ENCODE results near the gene OGDH.

Gene OGDH

DNA sequence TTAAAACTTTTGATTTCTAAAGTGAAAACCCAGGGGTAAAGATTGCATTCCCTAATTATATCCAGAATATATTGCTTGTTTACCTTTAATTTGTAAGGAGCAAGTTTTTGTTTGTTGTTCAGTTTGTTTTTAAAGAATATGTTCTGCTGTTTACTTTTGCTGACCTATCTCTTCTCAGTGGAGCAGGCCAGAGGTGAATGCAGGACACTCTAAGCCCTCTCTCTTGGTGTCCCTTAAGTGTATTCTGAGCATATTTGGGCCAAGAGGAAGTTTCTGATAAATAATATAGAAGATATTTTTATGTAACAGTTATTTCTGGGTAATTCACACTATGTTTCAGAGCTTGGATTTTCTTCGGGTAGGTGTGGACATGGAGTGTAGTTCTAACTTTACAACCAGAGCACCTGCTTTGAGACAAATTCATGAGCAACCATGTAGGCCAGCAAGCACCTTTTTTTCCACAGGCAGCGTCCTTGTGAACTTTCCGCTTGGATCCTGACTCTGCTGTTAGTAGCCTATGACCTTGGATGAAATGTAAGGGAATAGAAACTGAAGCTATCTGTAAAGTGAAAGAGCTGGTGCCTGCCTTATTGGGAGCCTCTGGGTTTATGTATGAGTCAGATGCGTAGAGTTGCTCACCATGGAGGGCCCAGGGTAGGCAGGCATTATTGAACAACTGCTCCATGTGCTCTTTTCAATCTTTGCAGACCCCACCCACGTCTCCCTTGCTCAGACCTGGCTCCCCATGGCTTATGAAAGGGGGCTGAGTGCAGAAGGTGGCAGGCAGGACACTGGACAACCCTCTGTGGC lies 16.1 kb downstream of the OGDH start:
- H3K36me3 ChIP-seq (ENCODE audit: low read depth): peaks cover 51% of the 10 kb centered on the region
- ATAC-seq (ENCODE audit: low read depth) (0 out of 3 replicates have a peak, but pooled peaks have one; percentile 28), DNase-seq (ENCODE audit: low spot score) (no peak)

DNA sequence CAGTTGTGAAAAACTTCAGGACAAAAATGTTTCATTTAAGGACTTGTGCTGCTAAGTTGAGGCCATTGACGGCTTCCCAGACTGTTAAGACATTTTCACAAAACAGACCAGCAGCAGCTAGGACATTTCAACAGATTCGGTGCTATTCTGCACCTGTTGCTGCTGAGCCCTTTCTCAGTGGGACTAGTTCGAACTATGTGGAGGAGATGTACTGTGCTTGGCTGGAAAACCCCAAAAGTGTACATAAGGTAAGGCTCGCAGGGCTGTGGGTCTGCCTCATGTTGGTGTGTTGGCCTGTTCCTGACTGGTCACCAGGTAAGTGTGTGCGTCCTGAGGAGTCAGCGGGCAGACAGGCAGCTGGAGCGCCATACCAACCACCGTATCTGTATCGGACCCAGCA lies 17.9 kb downstream of the OGDH start:
- Histone ChIP-seq H3K4me3 (ENCODE audit: severe bottlenecking) (no peak overlapping the region), H3K4me1 (ENCODE audit: insufficient read depth, poor library complexity, severe bottlenecking) (peaks cover 15% of the 10 kb centered on the region), H3K9me3 (ENCODE audit: severe bottlenecking) (no peaks in the 10 kb centered on the region), H3K27ac (ENCODE audit: poor library complexity, severe bottlenecking) (no peak overlapping the region), H3K27me3 (ENCODE audit: insufficient read depth, poor library complexity, severe bottlenecking) (no peaks in the 10 kb centered on the region), H3K36me3 (ENCODE audit: low read depth) (peaks cover 61% of the 10 kb centered on the region)
- TF ChIP-seq, protein P1, sequence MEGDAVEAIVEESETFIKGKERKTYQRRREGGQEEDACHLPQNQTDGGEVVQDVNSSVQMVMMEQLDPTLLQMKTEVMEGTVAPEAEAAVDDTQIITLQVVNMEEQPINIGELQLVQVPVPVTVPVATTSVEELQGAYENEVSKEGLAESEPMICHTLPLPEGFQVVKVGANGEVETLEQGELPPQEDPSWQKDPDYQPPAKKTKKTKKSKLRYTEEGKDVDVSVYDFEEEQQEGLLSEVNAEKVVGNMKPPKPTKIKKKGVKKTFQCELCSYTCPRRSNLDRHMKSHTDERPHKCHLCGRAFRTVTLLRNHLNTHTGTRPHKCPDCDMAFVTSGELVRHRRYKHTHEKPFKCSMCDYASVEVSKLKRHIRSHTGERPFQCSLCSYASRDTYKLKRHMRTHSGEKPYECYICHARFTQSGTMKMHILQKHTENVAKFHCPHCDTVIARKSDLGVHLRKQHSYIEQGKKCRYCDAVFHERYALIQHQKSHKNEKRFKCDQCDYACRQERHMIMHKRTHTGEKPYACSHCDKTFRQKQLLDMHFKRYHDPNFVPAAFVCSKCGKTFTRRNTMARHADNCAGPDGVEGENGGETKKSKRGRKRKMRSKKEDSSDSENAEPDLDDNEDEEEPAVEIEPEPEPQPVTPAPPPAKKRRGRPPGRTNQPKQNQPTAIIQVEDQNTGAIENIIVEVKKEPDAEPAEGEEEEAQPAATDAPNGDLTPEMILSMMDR (IDR thresholded peaks at IDR 0.05; ENCODE audit: poor library complexity, severe bottlenecking): no peak
- DNase-seq (ENCODE audit: low spot score) (no peak), ATAC-seq (ENCODE audit: low read depth) (no peak)

More for the DNA sequence above, 16.1 kb downstream of the OGDH start:
- Histone ChIP-seq H3K27ac (ENCODE audit: poor library complexity, severe bottlenecking) (peak overlapping the region; percentile 1), H3K9me3 (ENCODE audit: severe bottlenecking) (no peaks in the 10 kb centered on the region), H3K4me1 (ENCODE audit: insufficient read depth, poor library complexity, severe bottlenecking) (peaks cover 31% of the 10 kb centered on the region), H3K27me3 (ENCODE audit: insufficient read depth, poor library complexity, severe bottlenecking) (no peaks in the 10 kb centered on the region), H3K4me3 (ENCODE audit: severe bottlenecking) (no peak overlapping the region)
- TF ChIP-seq, protein P1 (IDR thresholded peaks at IDR 0.05; ENCODE audit: poor library complexity, severe bottlenecking): no peak

DNA sequence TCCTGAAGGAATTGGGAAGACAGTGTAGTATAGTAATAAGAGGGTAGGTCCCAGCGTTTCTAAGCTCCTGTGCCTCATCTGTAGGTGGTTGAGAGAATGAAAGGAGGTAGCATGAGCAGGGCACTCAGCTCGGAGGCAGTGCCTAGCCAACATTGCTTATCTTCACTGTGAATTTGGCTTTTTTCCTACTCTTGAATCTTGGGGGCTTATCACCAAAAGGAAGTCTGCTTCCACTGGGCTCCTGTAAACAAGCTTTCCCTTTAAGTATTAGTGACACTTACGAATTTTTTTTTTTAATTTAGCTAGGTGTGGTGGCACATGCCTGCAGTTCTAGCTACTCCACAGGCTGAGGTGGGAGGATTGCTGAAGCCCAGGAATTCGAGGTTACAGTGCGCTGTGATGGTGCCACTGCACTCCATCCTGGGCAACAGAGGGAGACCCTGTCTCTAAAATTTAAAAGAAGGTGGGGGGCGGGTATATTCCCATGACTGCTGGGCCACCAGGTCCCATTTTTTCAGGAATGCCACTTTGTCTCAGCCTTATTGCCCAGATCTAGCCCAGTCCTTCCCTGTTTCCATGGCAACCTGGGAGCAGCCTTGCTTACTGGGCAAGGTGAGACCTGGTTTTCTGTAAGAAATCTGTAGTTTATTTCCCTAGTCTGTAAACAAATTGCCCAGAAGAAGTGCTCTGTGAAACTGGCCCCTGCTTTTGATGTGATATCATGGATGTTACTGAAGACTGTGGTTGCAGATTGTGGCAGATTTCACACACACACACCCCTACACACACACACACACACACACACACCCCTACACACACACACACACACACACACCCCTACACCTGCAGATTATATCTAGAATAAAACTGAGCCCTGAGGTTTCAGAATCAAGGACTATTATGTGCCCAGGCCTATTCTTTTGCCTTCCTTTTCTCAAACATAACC lies 19.4 kb downstream of the OGDH start:
- no peak for ATAC-seq (ENCODE audit: low read depth)
- TF ChIP-seq, protein P1 (IDR thresholded peaks at IDR 0.05; ENCODE audit: poor library complexity, severe bottlenecking): no peak
- peaks cover 63% of the 10 kb centered on the region for H3K36me3 ChIP-seq (ENCODE audit: low read depth)
- H3K4me3 ChIP-seq (ENCODE audit: severe bottlenecking): no peak overlapping the region
- H3K4me1 ChIP-seq (ENCODE audit: insufficient read depth, poor library complexity, severe bottlenecking): peaks cover 15% of the 10 kb centered on the region
- H3K27ac ChIP-seq (ENCODE audit: poor library complexity, severe bottlenecking): no peak overlapping the region
- DNase-seq (ENCODE audit: low spot score): no peak
- no peaks in the 10 kb centered on the region for H3K9me3 ChIP-seq (ENCODE audit: severe bottlenecking)
- H3K27me3 ChIP-seq (ENCODE audit: insufficient read depth, poor library complexity, severe bottlenecking): no peaks in the 10 kb centered on the region

DNA sequence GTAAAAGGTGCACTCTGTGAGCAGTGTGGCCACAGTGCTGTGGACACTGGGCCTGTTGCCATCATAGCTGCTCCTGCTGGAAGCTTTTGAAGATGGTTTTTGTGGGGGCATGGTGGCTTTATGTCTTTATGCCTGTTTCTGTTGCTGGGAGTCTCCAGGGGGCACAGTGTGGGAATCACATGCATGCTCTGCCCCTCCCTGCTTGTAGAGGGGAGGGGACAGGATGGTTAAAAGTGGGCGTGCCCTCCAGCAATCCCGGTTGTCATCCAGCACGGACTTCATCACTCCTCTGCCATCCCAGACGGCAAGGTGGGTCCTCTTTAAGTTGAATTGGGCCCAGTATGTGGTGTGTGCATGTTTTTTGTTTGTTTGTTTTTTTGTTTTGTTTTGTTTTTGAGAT lies 20.2 kb downstream of the OGDH start:
- Histone ChIP-seq H3K27me3 (ENCODE audit: insufficient read depth, poor library complexity, severe bottlenecking) (no peaks in the 10 kb centered on the region), H3K36me3 (ENCODE audit: low read depth) (peaks cover 65% of the 10 kb centered on the region), H3K9me3 (ENCODE audit: severe bottlenecking) (no peaks in the 10 kb centered on the region), H3K4me1 (ENCODE audit: insufficient read depth, poor library complexity, severe bottlenecking) (peaks cover 7% of the 10 kb centered on the region), H3K4me3 (ENCODE audit: severe bottlenecking) (no peak overlapping the region), H3K27ac (ENCODE audit: poor library complexity, severe bottlenecking) (no peak overlapping the region)
- ATAC-seq (ENCODE audit: low read depth) (no peak), DNase-seq (ENCODE audit: low spot score) (no peak)
- TF ChIP-seq, protein P1 (IDR thresholded peaks at IDR 0.05; ENCODE audit: poor library complexity, severe bottlenecking): no peak
